ENCODE data around the gene VIL1.

The VIL1 gene

DNA sequence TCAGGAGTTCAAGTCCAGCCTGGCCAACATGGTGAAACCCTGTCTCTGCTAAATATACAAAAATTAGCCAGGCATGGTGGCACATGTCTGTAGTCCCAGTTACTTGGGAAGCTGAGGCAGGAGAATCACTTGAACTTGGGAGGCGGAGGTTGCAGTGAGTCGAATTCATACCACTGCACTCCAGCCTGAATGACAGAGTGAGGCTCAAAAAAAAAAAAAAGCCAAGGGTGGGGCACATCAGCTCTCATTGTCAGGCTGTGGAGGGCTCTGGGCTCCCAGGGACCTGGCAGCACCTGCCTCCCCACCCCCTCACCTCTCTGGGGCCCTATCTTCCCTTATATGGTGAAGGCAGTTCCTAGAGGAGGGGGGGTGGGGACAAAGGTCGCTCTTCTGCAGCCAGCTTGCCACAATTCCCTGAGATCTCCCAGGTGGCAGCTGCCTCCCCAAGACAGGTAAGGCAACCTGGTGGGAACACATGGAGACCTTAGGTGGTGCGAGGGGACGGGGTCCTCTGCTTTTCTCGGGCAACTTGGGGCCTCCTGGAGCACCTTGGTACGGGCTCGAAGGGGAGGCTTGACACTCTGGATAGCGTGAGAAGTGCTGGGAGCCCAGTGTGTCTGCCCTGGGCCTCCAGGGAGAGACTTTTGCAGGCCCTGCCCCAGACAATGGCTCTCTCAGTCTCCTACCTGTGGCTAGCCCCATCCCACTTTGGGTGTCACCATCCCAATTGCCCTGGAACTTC is at the start of gene VIL1:
Gene VIL1, plus strand, starts transcription at position 407 of the 742 bp plus-strand sequence. CDS start 4,656 bp downstream, outside the sequence.
- no peak for DNase-seq (ENCODE audit: low read depth in 2 of 2)

DNA sequence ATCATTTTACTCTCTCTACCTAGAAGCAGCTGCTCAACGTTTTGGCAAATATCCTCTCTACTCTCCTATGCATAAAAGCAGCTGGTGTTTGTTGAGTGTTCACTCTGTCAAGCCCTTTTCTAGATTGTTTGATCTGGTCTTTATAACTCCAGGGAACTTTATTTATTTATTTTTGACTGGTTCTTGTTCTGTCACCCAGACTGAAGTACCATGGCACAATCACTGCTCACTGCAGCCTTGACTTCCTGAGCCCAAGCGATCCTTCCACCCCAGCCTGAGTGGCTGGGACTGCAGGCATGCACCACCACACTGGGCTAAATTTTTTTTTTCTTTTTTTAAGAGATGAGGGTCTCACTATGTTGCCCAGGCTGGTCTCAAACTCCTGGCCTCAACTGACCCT is 49.6 kb upstream of the VIL1 start:
- DNase-seq (ENCODE audit: low read depth in 2 of 2), result no peak

DNA sequence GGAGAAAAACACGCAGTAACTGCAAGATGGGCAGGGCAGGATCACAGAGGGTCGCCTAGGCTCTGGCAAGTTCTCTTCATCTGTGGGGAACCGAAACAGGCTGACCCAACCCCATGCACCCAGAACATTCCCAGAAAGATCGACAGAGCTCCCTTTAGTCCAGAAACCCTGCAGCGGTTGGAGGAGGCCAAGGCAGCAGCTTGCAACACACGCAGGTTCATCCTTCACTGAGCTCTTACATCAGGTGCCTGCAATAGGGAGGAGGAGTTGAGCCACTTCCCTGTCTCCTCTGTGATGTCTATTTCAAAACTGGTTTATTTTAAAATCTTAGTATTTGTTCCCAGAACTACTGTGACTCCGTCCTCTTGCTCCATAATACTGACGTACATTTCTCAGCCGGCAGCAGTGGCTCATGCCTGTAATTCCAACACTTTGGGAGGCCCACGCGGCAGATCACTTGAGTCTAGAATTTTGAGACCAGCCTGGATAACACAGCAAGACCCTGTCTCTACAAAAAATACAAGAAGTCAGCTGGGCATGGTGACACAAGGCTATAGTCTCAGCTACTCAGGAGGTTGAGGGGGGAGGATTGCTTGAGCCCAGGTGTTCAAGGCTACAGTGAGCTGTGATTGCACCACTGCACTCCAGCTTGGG is 48.4 kb upstream of the VIL1 start:
- no peak for DNase-seq (ENCODE audit: low read depth in 2 of 2)

DNA sequence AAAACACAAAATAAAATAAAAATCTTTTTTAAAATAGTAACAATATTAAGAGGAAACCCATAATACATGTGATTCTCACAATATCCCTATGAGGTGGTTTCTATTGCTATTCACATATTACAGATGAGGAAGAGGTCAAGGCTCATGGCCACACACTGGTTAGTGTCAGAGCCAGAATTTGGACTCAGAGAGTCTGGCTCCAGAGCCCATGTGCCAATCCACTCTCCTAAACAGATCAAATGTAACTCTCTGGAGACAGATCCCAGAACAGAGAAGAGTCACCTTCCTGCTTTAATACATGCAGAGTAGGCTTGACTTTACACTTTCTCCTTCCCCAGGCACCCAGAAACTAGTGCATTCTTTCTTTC is 47.0 kb upstream of the VIL1 start:
- DNase-seq (ENCODE audit: low read depth in 2 of 2), result no peak

DNA sequence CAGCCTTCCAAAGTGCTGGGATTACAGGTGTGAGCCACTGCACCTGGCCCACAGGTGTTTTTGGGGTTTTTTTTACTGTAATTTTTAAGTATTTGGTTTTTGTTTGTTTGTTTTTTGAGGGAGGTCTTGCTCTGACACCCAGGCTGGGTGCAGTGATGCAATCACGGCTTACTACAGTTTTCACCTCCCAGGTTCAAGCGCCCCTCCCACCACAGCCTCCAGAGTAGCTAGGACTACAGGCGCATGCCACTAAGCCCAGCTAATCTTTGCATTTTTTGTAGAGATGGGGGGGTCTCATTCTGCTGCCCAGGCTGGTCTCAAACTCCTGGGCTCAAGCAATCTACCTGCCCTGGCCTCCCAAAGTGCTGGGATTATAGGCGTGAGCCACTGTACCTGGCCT is 44.1 kb upstream of the VIL1 start:
- DNase-seq (ENCODE audit: low read depth in 2 of 2), result no peak

DNA sequence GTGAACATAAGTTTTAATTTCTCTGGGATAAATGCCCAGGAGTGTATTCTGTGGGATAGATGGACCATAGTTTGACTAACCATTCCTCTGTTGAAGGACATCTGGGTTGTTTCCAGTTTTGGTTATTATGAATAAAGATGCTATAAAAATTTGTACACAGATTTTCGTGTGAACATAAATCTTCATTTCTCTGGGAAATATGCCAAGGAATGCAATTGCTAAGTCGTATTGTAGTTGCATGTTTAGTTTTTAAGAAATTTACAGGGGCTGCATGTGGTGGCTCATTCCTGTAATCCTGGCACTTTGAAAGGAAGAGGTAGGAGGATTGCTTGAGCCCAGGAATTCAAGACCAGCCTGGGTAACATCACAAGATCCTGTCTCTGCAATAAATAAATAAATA is 43.7 kb upstream of the VIL1 start:
- DNase-seq (ENCODE audit: low read depth in 2 of 2), result no peak

DNA sequence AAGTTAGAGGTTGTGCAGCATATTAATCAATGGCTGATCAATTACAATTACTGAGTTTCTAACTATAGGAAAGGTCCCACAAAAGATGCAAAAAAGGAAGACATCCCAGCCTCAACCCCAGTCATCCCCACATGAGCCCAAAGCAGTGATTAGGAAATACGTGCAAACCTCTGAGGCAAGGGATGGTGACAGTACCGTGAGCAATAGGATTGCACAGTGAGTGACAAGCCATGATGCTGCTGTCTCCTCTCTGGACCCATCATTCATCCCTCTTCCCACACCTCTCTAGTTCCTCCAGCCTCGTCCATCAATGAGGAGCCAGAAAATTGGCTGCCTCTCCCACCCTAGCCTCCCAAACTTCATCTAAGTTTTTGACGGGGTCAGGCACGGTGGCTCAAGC is 40.9 kb upstream of the VIL1 start:
- no peak for DNase-seq (ENCODE audit: low read depth in 2 of 2)

DNA sequence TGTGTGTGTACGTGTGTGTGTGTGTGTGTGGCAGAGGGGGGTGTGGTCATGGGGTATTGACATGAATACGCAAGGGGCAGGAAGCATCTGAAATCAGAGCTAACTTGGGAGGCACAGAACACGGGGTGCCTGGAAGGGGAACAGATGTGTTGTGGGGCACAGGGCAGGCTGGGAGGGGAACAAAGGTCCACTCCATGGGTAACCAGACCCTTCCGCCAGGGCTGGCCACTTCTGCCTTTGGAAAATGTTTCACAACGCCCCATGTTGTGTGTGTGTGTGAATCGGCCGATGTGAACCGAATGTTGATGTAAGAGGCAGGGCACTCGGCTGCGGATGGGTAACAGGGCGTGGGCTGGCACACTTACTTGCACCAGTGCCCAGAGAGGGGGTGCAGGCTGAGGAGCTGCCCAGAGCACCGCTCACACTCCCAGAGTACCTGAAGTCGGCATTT is 37.0 kb upstream of the VIL1 start, which contains the start of gene SLC11A1:
Gene SLC11A1, plus strand, starts transcription at position 358 of the 451 bp plus-strand sequence. CDS start 96 bp downstream, outside the sequence.
- no peak for DNase-seq (ENCODE audit: low read depth in 2 of 2)

DNA sequence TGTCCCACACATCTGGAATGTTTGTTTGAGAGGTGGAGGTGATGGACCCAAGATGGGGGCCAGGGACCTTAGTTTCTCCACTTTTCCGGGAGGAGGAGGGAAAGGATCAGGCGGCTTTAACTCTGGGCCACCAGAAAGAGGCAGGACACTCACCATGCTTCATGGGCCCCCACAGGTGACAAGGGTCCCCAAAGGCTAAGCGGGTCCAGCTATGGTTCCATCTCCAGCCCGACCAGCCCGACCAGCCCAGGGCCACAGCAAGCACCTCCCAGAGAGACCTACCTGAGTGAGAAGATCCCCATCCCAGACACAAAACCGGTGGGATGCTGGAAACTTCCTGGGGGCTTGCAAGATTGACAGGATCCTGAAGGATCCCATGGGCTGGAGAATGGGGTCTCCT is 36.1 kb upstream of the VIL1 start:
- no peak for DNase-seq (ENCODE audit: low read depth in 2 of 2)

DNA sequence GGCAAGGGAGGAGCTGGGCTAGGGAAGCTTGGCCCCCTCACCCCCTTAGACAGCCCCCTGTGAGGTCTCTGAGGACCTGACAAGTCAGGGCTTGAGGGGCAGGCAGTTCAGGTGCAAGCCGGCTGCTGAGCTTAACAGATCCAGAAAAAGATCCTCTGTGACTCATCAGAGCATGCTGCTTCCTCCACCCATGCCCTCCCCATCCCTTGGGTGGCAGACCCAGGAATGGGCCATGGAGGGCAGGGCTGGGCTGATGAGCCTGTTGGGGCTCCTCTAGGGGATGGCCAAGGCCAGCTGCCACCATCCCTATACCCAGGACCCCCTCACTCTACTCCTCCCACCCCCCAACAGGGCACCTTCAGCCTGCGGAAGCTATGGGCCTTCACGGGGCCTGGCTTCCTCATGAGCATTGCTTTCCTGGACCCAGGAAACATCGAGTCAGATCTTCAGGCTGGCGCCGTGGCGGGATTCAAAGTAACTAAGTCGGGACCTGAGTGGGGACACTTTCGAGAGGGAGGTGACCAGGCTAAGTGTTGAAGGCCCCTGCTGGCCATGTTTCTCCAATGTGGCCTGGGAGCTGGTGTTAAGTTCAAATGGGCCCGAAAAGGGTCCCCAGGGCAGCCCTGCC is 34.9 kb upstream of the VIL1 start:
- no peak for DNase-seq (ENCODE audit: low read depth in 2 of 2)

DNA sequence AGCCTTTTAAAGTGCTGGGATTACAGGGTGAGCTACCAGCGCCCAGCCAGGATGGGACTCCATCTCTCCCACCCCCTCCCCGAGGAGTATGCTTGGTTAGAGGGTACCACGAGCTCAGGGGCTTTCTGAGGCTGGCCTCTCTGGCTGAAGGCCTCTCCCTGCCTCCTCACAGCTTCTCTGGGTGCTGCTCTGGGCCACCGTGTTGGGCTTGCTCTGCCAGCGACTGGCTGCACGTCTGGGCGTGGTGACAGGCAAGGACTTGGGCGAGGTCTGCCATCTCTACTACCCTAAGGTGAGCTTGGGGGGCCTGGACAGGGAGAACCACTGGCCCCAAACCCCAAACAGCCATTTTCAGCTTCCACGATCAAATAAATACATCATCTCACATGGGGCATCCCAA is 33.9 kb upstream of the VIL1 start:
- no peak for DNase-seq (ENCODE audit: low read depth in 2 of 2)

DNA sequence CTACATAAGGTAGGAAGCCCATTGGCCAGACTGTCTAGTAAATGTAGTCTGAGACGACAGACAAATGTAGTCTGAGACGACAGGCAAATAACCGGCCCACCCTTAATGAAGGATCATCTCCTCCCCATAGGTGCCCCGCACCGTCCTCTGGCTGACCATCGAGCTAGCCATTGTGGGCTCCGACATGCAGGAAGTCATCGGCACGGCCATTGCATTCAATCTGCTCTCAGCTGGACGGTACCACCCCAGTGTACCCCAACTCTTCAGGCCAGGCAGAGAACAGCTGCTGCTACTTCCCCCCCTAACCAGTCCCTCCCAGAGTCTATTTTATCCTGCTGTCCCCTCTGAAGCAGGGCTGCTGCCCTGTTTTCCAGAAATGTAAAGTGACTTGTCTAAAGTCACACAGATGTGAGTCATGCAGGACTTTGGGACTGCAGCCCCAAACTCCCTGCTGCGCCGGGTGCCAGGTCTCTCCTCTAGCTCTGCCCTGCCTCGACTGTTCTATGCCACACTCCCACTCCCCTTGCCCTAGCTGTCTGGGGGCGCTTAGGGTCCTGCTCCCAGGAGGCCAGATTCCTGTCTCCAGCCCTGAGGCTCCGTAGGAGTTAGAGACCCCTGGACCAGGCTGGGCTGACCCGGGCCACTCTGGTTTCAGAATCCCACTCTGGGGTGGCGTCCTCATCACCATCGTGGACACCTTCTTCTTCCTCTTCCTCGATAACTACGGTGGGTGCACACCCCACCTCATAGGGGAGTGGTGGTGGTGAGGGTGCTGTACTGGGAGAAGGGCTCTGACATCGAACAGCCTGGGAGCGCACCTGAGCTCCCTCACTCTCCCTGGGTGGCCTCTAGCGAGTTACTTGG is 32.2 kb upstream of the VIL1 start:
- no peak for DNase-seq (ENCODE audit: low read depth in 2 of 2)

DNA sequence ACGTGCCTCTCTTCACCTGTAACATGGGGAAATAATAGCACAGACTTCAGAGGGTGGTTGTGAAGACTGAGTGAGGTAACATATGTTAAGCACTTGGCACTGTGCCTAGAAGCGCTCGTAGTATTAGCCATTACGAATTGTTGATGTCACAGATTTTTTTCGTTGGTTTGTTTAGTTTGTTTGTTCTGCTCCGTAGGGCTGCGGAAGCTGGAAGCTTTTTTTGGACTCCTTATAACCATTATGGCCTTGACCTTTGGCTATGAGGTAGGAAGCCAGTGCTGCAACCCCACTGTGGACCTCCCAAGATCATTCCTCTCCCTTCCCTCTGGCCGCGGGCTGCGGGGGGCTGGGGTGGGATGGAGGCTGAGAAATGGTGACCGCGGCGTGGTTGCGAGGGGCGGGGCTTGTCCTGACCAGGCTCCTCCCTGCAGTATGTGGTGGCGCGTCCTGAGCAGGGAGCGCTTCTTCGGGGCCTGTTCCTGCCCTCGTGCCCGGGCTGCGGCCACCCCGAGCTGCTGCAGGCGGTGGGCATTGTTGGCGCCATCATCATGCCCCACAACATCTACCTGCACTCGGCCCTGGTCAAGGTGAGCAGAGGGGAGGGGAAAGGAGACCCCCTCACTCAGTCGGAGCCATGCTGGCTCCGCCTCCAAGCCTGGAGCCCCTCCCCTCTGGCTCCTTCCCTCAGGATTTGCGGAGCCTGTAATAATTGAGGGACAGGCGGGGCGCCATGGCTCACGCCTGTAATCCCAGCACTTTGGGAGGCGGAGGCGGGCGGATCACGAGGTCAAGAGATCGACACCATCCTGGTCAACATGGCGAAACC is 31.3 kb upstream of the VIL1 start:
- no peak for DNase-seq (ENCODE audit: low read depth in 2 of 2)

DNA sequence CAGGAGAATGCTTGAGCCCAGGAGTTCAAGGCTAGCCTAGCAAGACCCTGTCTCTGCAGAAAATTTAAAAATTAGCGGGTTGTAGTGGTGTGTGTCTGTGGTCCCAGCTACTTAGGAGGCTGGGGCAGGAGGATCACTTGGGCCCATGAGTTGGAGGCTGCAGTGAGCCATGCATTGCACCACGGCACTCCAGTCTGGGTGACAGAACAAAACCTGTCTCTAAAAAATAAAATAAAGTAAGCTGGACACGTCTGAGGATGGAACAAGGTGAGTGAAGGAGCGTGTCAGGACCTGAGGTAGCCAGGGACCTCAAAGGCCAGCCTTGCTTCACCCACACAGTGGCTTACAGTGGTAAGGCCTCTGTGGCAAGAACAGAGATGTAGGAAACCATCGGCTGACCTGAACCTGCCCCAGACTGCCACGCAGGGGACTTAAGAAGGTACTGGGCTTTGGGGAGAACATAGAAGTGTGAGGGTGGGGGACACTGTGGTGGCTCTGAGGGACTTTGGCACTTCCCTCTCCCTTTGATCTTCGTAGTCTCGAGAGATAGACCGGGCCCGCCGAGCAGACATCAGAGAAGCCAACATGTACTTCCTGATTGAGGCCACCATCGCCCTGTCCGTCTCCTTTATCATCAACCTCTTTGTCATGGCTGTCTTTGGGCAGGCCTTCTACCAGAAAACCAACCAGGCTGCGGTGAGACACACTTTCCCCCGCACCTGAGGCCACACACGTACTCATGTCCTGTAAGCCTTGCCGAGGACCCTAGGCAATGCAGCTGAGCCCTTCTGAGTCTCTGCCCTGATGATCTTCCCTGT is 29.4 kb upstream of the VIL1 start:
- no peak for DNase-seq (ENCODE audit: low read depth in 2 of 2)

DNA sequence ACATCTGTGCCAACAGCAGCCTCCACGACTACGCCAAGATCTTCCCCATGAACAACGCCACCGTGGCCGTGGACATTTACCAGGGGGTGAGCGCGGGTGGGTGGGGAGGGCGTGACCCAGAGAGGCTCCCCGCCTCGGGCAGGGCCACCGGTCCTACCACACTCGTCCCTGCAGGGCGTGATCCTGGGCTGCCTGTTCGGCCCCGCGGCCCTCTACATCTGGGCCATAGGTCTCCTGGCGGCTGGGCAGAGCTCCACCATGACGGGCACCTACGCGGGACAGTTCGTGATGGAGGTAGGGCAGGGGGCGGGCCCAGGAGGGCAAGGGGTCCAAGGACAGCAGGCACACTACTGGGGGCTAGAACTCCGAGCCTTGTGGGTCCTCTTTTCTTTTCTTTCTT is 27.7 kb upstream of the VIL1 start:
- DNase-seq (ENCODE audit: low read depth in 2 of 2), result no peak

DNA sequence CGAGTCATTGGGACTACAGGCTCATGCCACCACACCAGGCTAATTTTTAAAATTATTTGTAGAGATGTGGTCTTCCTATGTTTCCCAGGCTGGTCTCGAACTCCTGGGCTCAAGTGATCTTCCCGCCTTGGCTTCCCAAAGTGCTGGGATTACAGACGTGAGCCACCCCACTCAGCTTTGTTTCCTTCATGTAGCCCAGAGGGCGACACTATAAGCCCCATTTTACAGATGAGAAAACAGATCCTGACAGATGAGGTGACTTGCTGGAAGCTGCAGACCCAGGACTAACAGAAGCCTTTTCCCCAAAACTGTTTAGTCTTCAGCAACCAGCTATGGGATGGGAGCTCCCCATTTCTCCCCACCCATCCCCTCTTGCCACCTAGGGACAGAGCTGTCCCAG is 26.5 kb upstream of the VIL1 start:
- DNase-seq (ENCODE audit: low read depth in 2 of 2), result no peak

DNA sequence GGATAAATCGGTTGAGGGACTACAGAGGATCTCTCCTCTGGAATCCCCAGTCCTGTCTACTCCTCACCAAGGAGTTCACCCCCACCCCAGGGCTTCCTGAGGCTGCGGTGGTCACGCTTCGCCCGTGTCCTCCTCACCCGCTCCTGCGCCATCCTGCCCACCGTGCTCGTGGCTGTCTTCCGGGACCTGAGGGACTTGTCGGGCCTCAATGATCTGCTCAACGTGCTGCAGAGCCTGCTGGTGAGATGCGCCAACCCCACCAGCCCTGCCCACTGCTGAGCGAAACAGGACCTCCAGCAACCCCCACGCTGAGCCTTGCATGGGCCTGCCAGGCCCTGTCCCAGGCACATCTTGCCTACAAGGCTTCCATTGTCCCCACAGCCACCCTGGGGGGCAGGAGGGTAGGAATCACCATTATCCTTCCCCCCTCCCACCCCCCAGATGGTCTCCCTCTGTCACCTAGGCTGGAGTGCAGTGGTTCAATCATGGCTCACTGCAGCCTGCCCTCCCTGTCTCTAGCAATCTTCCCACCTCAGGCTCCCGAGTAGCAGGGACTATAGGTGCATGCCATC is 25.9 kb upstream of the VIL1 start:
- no peak for DNase-seq (ENCODE audit: low read depth in 2 of 2)

DNA sequence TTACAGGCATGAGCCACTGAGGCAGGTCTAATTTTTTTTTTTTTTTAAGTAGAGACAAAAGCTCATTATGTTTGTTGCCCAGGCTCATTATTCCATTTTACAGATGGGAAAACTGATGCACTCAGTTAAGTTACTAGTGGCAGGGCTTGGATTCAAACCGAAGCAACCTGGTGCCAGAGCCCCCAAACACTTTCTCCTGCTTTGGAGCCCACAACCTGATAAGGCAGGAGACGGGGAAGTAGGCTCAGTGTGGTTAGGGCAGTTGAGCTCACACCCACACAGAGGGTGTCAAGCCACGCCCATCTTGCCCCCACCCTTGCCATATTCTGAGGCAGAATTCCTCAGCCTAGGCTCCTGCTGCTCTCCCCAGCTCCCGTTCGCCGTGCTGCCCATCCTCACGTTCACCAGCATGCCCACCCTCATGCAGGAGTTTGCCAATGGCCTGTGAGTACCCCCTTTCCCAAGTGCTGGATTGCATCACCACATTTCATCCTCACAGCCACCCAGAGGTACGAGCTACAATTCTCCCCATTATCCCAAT is 25.1 kb upstream of the VIL1 start:
- DNase-seq (ENCODE audit: low read depth in 2 of 2), result no peak

DNA sequence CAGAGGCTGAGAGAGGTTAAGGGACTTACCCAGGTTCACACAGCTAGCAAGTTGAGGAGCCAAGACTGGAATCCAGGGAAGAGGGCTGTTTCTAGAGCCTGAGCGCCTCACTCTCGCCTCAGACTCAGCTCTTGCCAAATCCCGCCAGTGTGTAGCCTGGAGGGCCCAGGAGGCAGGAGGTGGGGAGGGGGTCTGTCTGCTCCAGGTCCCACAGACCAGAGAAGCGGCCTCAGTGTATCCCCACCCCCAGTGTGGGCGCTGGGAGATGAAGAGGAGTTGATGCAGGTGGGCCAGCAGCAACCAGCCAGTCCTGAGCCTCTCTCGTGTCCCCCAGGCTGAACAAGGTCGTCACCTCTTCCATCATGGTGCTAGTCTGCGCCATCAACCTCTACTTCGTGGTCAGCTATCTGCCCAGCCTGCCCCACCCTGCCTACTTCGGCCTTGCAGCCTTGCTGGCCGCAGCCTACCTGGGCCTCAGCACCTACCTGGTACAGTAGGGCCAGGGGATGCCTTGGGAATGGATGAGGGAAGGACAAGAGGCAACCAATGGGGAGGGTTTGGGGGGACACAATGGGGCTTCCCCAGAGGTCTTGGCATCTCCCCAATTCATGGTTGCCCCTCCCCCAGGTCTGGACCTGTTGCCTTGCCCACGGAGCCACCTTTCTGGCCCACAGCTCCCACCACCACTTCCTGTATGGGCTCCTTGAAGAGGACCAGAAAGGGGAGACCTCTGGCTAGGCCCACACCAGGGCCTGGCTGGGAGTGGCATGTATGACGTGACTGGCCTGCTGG is 24.4 kb upstream of the VIL1 start:
- no peak for DNase-seq (ENCODE audit: low read depth in 2 of 2)
